HEK293 (cell line): ENCODE results near the gene BUB1B.
A peak's percentile ranks its signal among the peaks of the same experiment; 100 is the strongest.

Experiments
- CTCF ChIA-PET: fragments of 350-600 bp; formaldehyde crosslinking; extraction: SDS; loops from one replicate; lab custom pipeline; 2021; ENCODE audit warnings: antibody characterized with exemption; lab: Yijun Ruan, JAX
- POLR2A ChIA-PET: fragments of 300-600 bp; formaldehyde crosslinking; extraction: SDS; loops from one replicate; lab custom pipeline; 2020; ENCODE audit warnings: antibody characterized with exemption, inconsistent platforms; lab: Yijun Ruan, JAX
- H3K27ac ChIP-seq: fragments of 200-500 bp; sonication (Bioruptor generic); 2 replicates; pipeline ENCODE4 v1.5.1; 2014; ENCODE audit warnings: low read depth, low read length, control low read depth, inconsistent platforms; ENCODE audit errors: extremely low read depth
- H3K36me3 ChIP-seq, 2 experiments: fragments of 200-500 bp in 1 of 2; sonication (Bioruptor generic) in 1 of 2; 1 replicate in 1 of 2; 2 replicates in 1 of 2; pipeline ENCODE4 v1.5.1; 2014 to 2017; ENCODE audit warnings: inconsistent platforms in 2 of 2, low read length in 2 of 2; ENCODE audit not compliant: control insufficient read depth in 2 of 2, insufficient read depth in 1 of 2
- H3K4me1 ChIP-seq: fragments of 200-500 bp; sonication (Bioruptor generic); 2 replicates; pipeline ENCODE4 v1.5.1; 2014; ENCODE audit warnings: mild to moderate bottlenecking, low read length, inconsistent platforms; ENCODE audit not compliant: control insufficient read depth, insufficient read depth
- H3K4me3 ChIP-seq: 2 replicates; pipeline ENCODE4 v1.5.1; 2011; ENCODE audit warnings: low read depth, mild to moderate bottlenecking, control low read depth, low read length, moderate library complexity
- H3K9me3 ChIP-seq: fragments of 200-500 bp; sonication (Bioruptor generic); 2 replicates; pipeline ENCODE4 v1.5.1; 2014; ENCODE audit warnings: low read depth, low read length, inconsistent platforms; ENCODE audit not compliant: control insufficient read depth, insufficient read depth
- HOXC10 ChIP-seq: sonication (generic); formaldehyde crosslinking; IDR thresholded peaks from 2 replicates; pipeline ENCODE4 v1.8.1; 2023; ENCODE audit warnings: mild to moderate bottlenecking, missing genetic modification reagents
- KLF9 ChIP-seq: fragments of 450-650 bp; formaldehyde crosslinking; IDR thresholded peaks from 2 replicates; pipeline ENCODE4 v1.5.1; 2016; ENCODE audit warnings: missing biosample characterization, missing genetic modification characterization, low read depth
- OSR2 ChIP-seq: fragments of 450-650 bp; formaldehyde crosslinking; IDR thresholded peaks from 2 replicates; pipeline ENCODE4 v1.5.1; 2016; ENCODE audit warnings: missing biosample characterization, missing genetic modification characterization
- SCRT2 ChIP-seq: fragments of 450-650 bp; formaldehyde crosslinking; IDR thresholded peaks from 2 replicates; pipeline ENCODE4 v1.5.1; 2016; ENCODE audit warnings: missing biosample characterization, missing genetic modification characterization
- WT1 ChIP-seq: fragments of 450-650 bp; formaldehyde crosslinking; IDR thresholded peaks from 2 replicates; pipeline ENCODE4 v1.5.1; 2016; ENCODE audit warnings: missing biosample characterization, missing genetic modification characterization
- ZBTB20 ChIP-seq: fragments of 450-650 bp; formaldehyde crosslinking; IDR thresholded peaks from 2 replicates; pipeline ENCODE4 v1.5.1; 2016; ENCODE audit warnings: missing biosample characterization, missing genetic modification characterization
- ZEB2 ChIP-seq: fragments of 450-650 bp; formaldehyde crosslinking; IDR thresholded peaks from 2 replicates; pipeline ENCODE4 v1.5.1; 2016; ENCODE audit warnings: missing biosample characterization, missing genetic modification characterization
- ZNF140 ChIP-seq: fragments of 450-650 bp; formaldehyde crosslinking; IDR thresholded peaks from 2 replicates; pipeline ENCODE4 v1.5.1; 2016; ENCODE audit warnings: missing biosample characterization, missing genetic modification characterization
- ZNF274 ChIP-seq, 2 experiments: fragments of 200-500 bp in 1 of 2; fragments of 450-650 bp in 1 of 2; sonication (Bioruptor generic) in 1 of 2; formaldehyde crosslinking in 1 of 2; IDR thresholded peaks; 2 replicates each; pipeline versions ENCODE4 v1.5.1 to v1.6.1; 2014 to 2016; ENCODE audit warnings: borderline replicate concordance in 1 of 2, inconsistent platforms in 1 of 2, low read length in 1 of 2, missing biosample characterization in 1 of 2, missing genetic modification characterization in 1 of 2
- ZNF404 ChIP-seq: fragments of 450-650 bp; formaldehyde crosslinking; IDR thresholded peaks from 2 replicates; pipeline ENCODE4 v1.5.1; 2017; ENCODE audit warnings: missing biosample characterization, missing genetic modification characterization
- ZNF426 ChIP-seq: fragments of 450-650 bp; formaldehyde crosslinking; IDR thresholded peaks from 2 replicates; pipeline ENCODE4 v1.5.1; 2017; ENCODE audit warnings: missing biosample characterization, missing genetic modification characterization, mild to moderate bottlenecking, inconsistent platforms, moderate library complexity
- ZNF521 ChIP-seq: fragments of 450-650 bp; formaldehyde crosslinking; IDR thresholded peaks from 2 replicates; pipeline ENCODE4 v1.5.1; 2017; ENCODE audit warnings: missing biosample characterization, mild to moderate bottlenecking, missing genetic modification characterization
- ZNF549 ChIP-seq: fragments of 450-650 bp; IDR thresholded peaks from 2 replicates; pipeline ENCODE4 v1.5.1; 2018; ENCODE audit warnings: missing biosample characterization, missing genetic modification characterization, mild to moderate bottlenecking, inconsistent platforms, moderate library complexity
- ZNF585B ChIP-seq: fragments of 450-650 bp; formaldehyde crosslinking; IDR thresholded peaks from 2 replicates; pipeline ENCODE4 v1.5.1; 2016; ENCODE audit warnings: missing biosample characterization, missing genetic modification characterization
- ZNF610 ChIP-seq: fragments of 450-650 bp; formaldehyde crosslinking; IDR thresholded peaks from 2 replicates; pipeline ENCODE4 v1.5.1; 2016; ENCODE audit warnings: missing biosample characterization, missing genetic modification characterization, borderline replicate concordance
- ZNF624 ChIP-seq: fragments of 450-650 bp; formaldehyde crosslinking; IDR thresholded peaks from 2 replicates; pipeline ENCODE4 v1.5.1; 2017; ENCODE audit warnings: missing biosample characterization, missing genetic modification characterization
- TF ChIP-seq, protein P1 (sequence below): fragments of 450-650 bp; formaldehyde crosslinking; IDR thresholded peaks from 2 replicates; pipeline ENCODE4 v1.5.1; 2016; ENCODE audit warnings: missing biosample characterization, missing genetic modification characterization, low read depth
- TF ChIP-seq, protein P2 (sequence below): fragments of 450-650 bp; formaldehyde crosslinking; IDR thresholded peaks from 2 replicates; pipeline ENCODE4 v1.5.1; 2016; ENCODE audit warnings: missing biosample characterization, missing genetic modification characterization, borderline replicate concordance
- TF ChIP-seq, protein P3 (sequence below): sonication (generic); formaldehyde crosslinking; IDR thresholded peaks from 2 replicates; pipeline ENCODE4 v1.8.1; 2022; ENCODE audit warnings: mild to moderate bottlenecking, moderate library complexity, missing genetic modification reagents
- TF ChIP-seq, protein P4 (sequence below): fragments of 450-650 bp; formaldehyde crosslinking; IDR thresholded peaks from 2 replicates; pipeline ENCODE4 v1.5.1; 2017; ENCODE audit warnings: missing biosample characterization, missing genetic modification characterization
- TF ChIP-seq, protein P5 (sequence below): IDR thresholded peaks from 2 replicates; pipeline ENCODE4 v1.6.1; 2011; ENCODE audit warnings: mild to moderate bottlenecking, low read depth, low read length, borderline replicate concordance

Gene BUB1B

DNA sequence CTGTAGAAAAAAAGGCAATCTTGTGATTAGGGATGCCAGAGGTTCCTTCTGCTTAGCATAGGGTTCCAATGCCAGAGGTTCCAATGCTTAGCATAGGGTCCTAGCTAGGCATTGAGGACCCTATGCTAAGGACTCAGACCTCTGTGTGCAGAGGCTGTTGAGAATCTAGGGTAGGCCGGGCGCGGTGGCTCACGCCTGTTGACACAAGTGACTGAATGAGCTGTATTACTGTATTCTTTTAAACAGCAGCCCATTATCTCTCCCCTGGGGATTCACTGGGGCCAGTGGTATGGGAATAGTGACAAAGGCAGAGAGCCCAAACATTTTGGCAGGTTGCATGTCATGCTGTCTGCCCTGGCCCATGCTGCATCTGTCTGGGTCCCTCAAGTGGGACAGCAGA is 94.2 kb downstream of the BUB1B start (continued):
- TF ChIP-seq, protein P1, sequence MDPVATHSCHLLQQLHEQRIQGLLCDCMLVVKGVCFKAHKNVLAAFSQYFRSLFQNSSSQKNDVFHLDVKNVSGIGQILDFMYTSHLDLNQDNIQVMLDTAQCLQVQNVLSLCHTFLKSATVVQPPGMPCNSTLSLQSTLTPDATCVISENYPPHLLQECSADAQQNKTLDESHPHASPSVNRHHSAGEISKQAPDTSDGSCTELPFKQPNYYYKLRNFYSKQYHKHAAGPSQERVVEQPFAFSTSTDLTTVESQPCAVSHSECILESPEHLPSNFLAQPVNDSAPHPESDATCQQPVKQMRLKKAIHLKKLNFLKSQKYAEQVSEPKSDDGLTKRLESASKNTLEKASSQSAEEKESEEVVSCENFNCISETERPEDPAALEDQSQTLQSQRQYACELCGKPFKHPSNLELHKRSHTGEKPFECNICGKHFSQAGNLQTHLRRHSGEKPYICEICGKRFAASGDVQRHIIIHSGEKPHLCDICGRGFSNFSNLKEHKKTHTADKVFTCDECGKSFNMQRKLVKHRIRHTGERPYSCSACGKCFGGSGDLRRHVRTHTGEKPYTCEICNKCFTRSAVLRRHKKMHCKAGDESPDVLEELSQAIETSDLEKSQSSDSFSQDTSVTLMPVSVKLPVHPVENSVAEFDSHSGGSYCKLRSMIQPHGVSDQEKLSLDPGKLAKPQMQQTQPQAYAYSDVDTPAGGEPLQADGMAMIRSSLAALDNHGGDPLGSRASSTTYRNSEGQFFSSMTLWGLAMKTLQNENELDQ (tag by site-specific recombination) = no peak
- peak; percentile 26; the same call in 1 of the 2 replicates for TF ChIP-seq SCRT2 (tag by site-specific recombination)
- peak; percentile 59 for TF ChIP-seq OSR2 (tag by site-specific recombination)
- no peak for TF ChIP-seq WT1 (tag by site-specific recombination)
- no peak for TF ChIP-seq ZNF624 (tag by site-specific recombination)
- TF ChIP-seq, all 188 proteins: peak for 3

DNA sequence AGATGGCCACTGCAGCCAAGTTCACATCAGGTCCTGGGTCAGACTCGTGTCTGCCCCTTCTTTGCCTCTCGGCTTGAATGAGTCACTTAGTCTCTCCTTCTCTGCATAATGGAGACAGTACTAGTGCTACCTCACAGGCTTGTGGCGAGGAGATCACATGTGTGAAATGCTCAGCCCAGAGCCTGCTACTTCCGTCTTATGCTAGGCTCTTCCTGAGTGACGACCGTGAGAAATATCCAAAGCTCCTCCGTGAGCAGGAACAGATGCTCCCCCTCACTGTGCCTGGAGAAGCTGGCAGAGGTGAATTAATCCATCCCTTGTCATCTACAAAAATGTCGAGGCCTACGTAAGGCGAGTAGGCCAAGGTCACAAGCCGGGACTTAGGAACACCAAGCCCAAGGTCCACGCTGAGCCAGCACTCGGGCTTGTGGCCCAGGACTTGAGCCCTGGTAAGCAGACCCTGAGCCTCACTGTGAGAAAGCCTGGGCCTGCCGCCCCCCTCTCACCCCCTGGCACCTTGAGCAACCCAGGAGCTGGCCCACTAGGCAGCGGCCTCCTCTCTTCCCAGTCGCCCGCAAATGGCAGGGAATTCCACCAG is 95.9 kb downstream of the BUB1B start:
- no peaks in the 10 kb centered on the region for H3K4me1 ChIP-seq
- POLR2A ChIA-PET = no interaction called here
- no peak for TF ChIP-seq KLF9
- TF ChIP-seq ZBTB20 (tag by site-specific recombination) = no peak
- no peak for TF ChIP-seq ZNF549 (tag by site-specific recombination)
- no peak for TF ChIP-seq ZEB2
- TF ChIP-seq ZNF521 (tag by site-specific recombination) = no peak
- TF ChIP-seq, protein P2, sequence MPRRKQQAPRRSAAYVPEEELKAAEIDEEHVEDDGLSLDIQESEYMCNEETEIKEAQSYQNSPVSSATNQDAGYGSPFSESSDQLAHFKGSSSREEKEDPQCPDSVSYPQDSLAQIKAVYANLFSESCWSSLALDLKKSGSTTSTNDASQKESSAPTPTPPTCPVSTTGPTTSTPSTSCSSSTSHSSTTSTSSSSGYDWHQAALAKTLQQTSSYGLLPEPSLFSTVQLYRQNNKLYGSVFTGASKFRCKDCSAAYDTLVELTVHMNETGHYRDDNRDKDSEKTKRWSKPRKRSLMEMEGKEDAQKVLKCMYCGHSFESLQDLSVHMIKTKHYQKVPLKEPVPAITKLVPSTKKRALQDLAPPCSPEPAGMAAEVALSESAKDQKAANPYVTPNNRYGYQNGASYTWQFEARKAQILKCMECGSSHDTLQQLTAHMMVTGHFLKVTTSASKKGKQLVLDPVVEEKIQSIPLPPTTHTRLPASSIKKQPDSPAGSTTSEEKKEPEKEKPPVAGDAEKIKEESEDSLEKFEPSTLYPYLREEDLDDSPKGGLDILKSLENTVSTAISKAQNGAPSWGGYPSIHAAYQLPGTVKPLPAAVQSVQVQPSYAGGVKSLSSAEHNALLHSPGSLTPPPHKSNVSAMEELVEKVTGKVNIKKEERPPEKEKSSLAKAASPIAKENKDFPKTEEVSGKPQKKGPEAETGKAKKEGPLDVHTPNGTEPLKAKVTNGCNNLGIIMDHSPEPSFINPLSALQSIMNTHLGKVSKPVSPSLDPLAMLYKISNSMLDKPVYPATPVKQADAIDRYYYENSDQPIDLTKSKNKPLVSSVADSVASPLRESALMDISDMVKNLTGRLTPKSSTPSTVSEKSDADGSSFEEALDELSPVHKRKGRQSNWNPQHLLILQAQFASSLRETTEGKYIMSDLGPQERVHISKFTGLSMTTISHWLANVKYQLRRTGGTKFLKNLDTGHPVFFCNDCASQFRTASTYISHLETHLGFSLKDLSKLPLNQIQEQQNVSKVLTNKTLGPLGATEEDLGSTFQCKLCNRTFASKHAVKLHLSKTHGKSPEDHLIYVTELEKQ (tag by site-specific recombination) = no peak
- TF ChIP-seq, protein P3, sequence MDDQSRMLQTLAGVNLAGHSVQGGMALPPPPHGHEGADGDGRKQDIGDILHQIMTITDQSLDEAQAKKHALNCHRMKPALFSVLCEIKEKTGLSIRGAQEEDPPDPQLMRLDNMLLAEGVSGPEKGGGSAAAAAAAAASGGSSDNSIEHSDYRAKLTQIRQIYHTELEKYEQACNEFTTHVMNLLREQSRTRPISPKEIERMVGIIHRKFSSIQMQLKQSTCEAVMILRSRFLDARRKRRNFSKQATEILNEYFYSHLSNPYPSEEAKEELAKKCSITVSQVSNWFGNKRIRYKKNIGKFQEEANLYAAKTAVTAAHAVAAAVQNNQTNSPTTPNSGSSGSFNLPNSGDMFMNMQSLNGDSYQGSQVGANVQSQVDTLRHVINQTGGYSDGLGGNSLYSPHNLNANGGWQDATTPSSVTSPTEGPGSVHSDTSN (CRISPR knock-in tag) = no peak
- TF ChIP-seq, protein P4, sequence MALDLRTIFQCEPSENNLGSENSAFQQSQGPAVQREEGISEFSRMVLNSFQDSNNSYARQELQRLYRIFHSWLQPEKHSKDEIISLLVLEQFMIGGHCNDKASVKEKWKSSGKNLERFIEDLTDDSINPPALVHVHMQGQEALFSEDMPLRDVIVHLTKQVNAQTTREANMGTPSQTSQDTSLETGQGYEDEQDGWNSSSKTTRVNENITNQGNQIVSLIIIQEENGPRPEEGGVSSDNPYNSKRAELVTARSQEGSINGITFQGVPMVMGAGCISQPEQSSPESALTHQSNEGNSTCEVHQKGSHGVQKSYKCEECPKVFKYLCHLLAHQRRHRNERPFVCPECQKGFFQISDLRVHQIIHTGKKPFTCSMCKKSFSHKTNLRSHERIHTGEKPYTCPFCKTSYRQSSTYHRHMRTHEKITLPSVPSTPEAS = no peak
- no peak for TF ChIP-seq HOXC10 (CRISPR knock-in tag)
- TF ChIP-seq, protein P5, sequence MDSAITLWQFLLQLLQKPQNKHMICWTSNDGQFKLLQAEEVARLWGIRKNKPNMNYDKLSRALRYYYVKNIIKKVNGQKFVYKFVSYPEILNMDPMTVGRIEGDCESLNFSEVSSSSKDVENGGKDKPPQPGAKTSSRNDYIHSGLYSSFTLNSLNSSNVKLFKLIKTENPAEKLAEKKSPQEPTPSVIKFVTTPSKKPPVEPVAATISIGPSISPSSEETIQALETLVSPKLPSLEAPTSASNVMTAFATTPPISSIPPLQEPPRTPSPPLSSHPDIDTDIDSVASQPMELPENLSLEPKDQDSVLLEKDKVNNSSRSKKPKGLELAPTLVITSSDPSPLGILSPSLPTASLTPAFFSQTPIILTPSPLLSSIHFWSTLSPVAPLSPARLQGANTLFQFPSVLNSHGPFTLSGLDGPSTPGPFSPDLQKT = no peak
- no peak for TF ChIP-seq ZNF274 (IDR thresholded peaks at IDR 0.05; ENCODE audit: low read length)
- TF ChIP-seq ZNF274 (tag by site-specific recombination; IDR thresholded peaks at IDR 0.05; ENCODE audit: borderline replicate concordance) = no peak
- TF ChIP-seq ZNF585B (tag by site-specific recombination) = no peak
- no peak for TF ChIP-seq ZNF610 (tag by site-specific recombination)
- TF ChIP-seq ZNF140 (tag by site-specific recombination) = no peak
- TF ChIP-seq ZNF404 = no peak
- TF ChIP-seq OSR2 (tag by site-specific recombination) = no peak
- TF ChIP-seq ZNF426 = no peak
- TF ChIP-seq, all 188 proteins: peak for 0
- H3K27ac ChIP-seq = no peak overlapping the region
- no peak overlapping the region for H3K4me3 ChIP-seq
- CTCF ChIA-PET = no interaction called here
- H3K36me3 ChIP-seq = no peaks in the 10 kb centered on the region
- H3K9me3 ChIP-seq = no peaks in the 10 kb centered on the region
